Neuronal stem cell (in vitro differentiated cells): ENCODE data around the gene FCRL2.

ENCODE experiments used
- DNase-seq: peaks from one replicate; pipeline ENCODE4 v3.0.0-alpha.2; 2013; ENCODE audit warnings: low spot score
- H2AFZ ChIP-seq: one replicate; pipeline ENCODE4 v1.6.1; 2013; ENCODE audit warnings: mild to moderate bottlenecking, low read length, inconsistent platforms
- H2AK5ac ChIP-seq: 2 replicates; pipeline ENCODE4 v1.6.1; 2013; ENCODE audit warnings: low read depth, mild to moderate bottlenecking, inconsistent platforms, low read length, moderate library complexity, mixed read lengths
- H2BK120ac ChIP-seq: 2 replicates; pipeline ENCODE4 v1.6.1; 2013; ENCODE audit warnings: low read depth, mild to moderate bottlenecking, inconsistent platforms, low read length, moderate library complexity, mixed read lengths
- H2BK12ac ChIP-seq: one replicate; pipeline ENCODE4 v1.6.1; 2013; ENCODE audit warnings: low read length, inconsistent platforms
- H2BK15ac ChIP-seq: 2 replicates; pipeline ENCODE4 v1.6.1; 2013; ENCODE audit warnings: mild to moderate bottlenecking, low read length, inconsistent platforms, mixed read lengths
- H2BK5ac ChIP-seq: one replicate; pipeline ENCODE4 v1.6.1; 2013; ENCODE audit warnings: inconsistent platforms, mild to moderate bottlenecking, low read length, moderate library complexity
- H3K14ac ChIP-seq: one replicate; pipeline ENCODE4 v1.6.1; 2013; ENCODE audit warnings: low read length, inconsistent platforms
- H3K18ac ChIP-seq: 2 replicates; pipeline ENCODE4 v1.6.1; 2013; ENCODE audit warnings: low read length, inconsistent platforms
- H3K23ac ChIP-seq: 2 replicates; pipeline ENCODE4 v1.6.1; 2013; ENCODE audit warnings: low read depth, mild to moderate bottlenecking, mixed read lengths, low read length, inconsistent platforms; ENCODE audit not compliant: poor library complexity
- H3K27ac ChIP-seq: replicated peaks from 3 replicates; pipeline ENCODE4 v1.5.1; 2013; ENCODE audit warnings: low read length, inconsistent platforms
- H3K27me3 ChIP-seq, 3 experiments: 2 replicates each; pipeline ENCODE4 v1.6.1; 2013; ENCODE audit warnings: low read length in 3 of 3, mild to moderate bottlenecking in 2 of 3, inconsistent platforms in 1 of 3, low read depth in 1 of 3, mixed read lengths in 1 of 3, moderate library complexity in 1 of 3; ENCODE audit not compliant: control insufficient read depth in 3 of 3, insufficient read depth in 3 of 3
- H3K36me3 ChIP-seq, 2 donors: replicated peaks in 1 of 2; 2 replicates each; pipeline ENCODE4 v1.6.1; 2013; ENCODE audit warnings: low read length in 2 of 2; ENCODE audit not compliant: control insufficient read depth in 2 of 2, insufficient read depth in 2 of 2
- H3K4ac ChIP-seq: 2 replicates; pipeline ENCODE4 v1.6.1; 2013; ENCODE audit warnings: inconsistent platforms, mild to moderate bottlenecking, low read length, moderate library complexity
- H3K4me1 ChIP-seq, 2 donors: 1 replicate in 1 of 2; 2 replicates in 1 of 2; pipeline ENCODE4 v1.6.1; 2013; ENCODE audit warnings: low read length in 2 of 2, low read depth in 1 of 2; ENCODE audit not compliant: control insufficient read depth in 2 of 2, insufficient read depth in 1 of 2
- H3K4me2 ChIP-seq: one replicate; pipeline ENCODE4 v1.6.1; 2013; ENCODE audit warnings: mild to moderate bottlenecking, low read length, inconsistent platforms; ENCODE audit not compliant: insufficient read depth, poor library complexity, severe bottlenecking
- H3K4me3 ChIP-seq, 2 donors: 2 replicates each; pipeline ENCODE4 v1.5.1; 2013; ENCODE audit warnings: low read length in 2 of 2, mild to moderate bottlenecking in 2 of 2, inconsistent platforms in 1 of 2, moderate library complexity in 1 of 2
- H3K79me1 ChIP-seq: one replicate; pipeline ENCODE4 v1.6.1; 2013; ENCODE audit warnings: low read depth, mild to moderate bottlenecking, inconsistent platforms, low read length, moderate library complexity
- H3K9ac ChIP-seq: one replicate; pipeline ENCODE4 v1.6.1; 2013; ENCODE audit warnings: mild to moderate bottlenecking, low read depth, low read length, inconsistent platforms; ENCODE audit not compliant: poor library complexity
- H3K9me3 ChIP-seq, 2 donors: replicated peaks in 1 of 2; 2 replicates each; pipeline versions ENCODE3 to v1.6.1; 2013; ENCODE audit warnings: low read length in 2 of 2, mild to moderate bottlenecking in 2 of 2, inconsistent platforms in 1 of 2, low read depth in 1 of 2, mixed read lengths in 1 of 2, moderate library complexity in 1 of 2; ENCODE audit not compliant: control insufficient read depth in 2 of 2, insufficient read depth in 1 of 2
- H4K8ac ChIP-seq: one replicate; pipeline ENCODE4 v1.6.1; 2013; ENCODE audit warnings: low read depth, mild to moderate bottlenecking, inconsistent platforms, low read length, moderate library complexity
- H4K91ac ChIP-seq: one replicate; pipeline ENCODE4 v1.6.1; 2013; ENCODE audit warnings: low read length, low read depth, mild to moderate bottlenecking, inconsistent platforms; ENCODE audit not compliant: poor library complexity
- WGBS, 2 donors: extraction: QIAGEN DNeasy Blood & Tissue Kit; methylation state at CpG; one replicate each; pipeline ENCODE4 v1.1.7; 2013; ENCODE audit warnings: missing lambda C conversion rate in 2 of 2, mixed read lengths in 1 of 2; ENCODE audit not compliant: insufficient read length in 2 of 2, insufficient replicate concordance in 1 of 2; ENCODE audit errors: extremely low coverage in 2 of 2; 5-methylcytosine and 5-hydroxymethylcytosine counted together

The FCRL2 gene

DNA sequence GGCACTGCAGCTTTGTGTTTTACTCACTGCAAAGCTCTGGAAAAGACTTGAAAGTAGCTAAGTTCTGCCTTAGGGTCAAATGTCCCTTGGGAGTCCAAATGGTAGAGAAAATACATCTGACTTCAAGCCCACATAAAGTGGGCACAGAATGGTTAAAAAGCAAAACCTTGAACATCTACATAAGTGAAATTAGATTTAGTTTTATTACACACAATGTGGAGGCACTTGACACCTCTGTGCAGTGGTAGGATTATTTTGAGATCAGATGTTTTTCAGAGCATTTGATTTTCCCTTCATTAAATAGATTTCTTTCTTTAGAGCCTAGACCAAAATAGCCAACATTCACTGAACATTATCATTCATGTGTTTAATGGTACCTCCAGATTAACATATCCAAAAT lies 65.1 kb downstream of the FCRL2 start:
- H3K27ac ChIP-seq: no peak overlapping the region
- H3K27me3 ChIP-seq: no peaks in the 10 kb centered on the region
- H3K4me2 ChIP-seq: no peak overlapping the region
- no peak overlapping the region for H3K4me3 ChIP-seq
- H2BK15ac ChIP-seq: no peak overlapping the region
- H3K9ac ChIP-seq: no peak overlapping the region
- no peaks in the 10 kb centered on the region for H3K9me3 ChIP-seq
- H4K91ac ChIP-seq: no peak overlapping the region
- H3K4ac ChIP-seq: no peak overlapping the region
- H2BK12ac ChIP-seq: no peak overlapping the region
- H4K8ac ChIP-seq: no peak overlapping the region
- H3K18ac ChIP-seq: no peak overlapping the region
- H2AK5ac ChIP-seq: no peak overlapping the region
- H3K36me3 ChIP-seq: no peaks in the 10 kb centered on the region
- H3K4me1 ChIP-seq: no peaks in the 10 kb centered on the region
- H3K23ac ChIP-seq: no peak overlapping the region
- no peak for DNase-seq
- H2AFZ ChIP-seq: no peak overlapping the region
- no peak overlapping the region for H3K14ac ChIP-seq
- H2BK120ac ChIP-seq: no peak overlapping the region
- H3K79me1 ChIP-seq: no peaks in the 10 kb centered on the region
- H2BK5ac ChIP-seq: no peak overlapping the region

DNA sequence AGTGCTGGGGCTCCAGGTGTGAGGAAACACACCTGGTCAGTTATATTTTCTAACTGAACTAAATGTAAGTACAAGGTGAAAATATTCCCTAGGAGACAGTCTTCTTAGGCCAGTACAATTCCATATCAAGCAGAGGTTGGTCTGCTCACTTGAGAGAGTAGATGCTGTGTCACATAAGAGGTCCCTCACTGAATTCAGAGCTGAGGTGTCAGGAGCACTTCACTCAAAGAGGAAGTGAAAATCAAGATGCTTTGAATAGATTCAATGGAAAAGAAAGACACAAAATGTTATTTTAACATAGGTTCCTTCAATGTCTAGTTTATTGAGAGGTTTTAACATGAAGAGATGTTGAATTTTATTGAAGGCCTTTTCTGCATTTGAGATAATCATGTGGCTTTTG lies 72.1 kb downstream of the FCRL2 start:
- Histone ChIP-seq H2AK5ac (no peak overlapping the region), H3K4me3 (no peak overlapping the region), H4K8ac (no peak overlapping the region), H3K23ac (no peak overlapping the region), H3K9ac (no peak overlapping the region), H2BK12ac (no peak overlapping the region), H3K14ac (no peak overlapping the region), H3K9me3 (no peaks in the 10 kb centered on the region), H3K18ac (no peak overlapping the region), H3K79me1 (no peaks in the 10 kb centered on the region), H3K4ac (no peak overlapping the region), H3K27ac (no peak overlapping the region), H3K4me1 (no peaks in the 10 kb centered on the region), H2BK120ac (no peak overlapping the region), H2BK5ac (no peak overlapping the region), H3K4me2 (no peak overlapping the region), H3K36me3 (no peaks in the 10 kb centered on the region), H3K27me3 (no peaks in the 10 kb centered on the region), H4K91ac (no peak overlapping the region), H2BK15ac (no peak overlapping the region), H2AFZ (no peak overlapping the region)
- DNase-seq: no peak

DNA sequence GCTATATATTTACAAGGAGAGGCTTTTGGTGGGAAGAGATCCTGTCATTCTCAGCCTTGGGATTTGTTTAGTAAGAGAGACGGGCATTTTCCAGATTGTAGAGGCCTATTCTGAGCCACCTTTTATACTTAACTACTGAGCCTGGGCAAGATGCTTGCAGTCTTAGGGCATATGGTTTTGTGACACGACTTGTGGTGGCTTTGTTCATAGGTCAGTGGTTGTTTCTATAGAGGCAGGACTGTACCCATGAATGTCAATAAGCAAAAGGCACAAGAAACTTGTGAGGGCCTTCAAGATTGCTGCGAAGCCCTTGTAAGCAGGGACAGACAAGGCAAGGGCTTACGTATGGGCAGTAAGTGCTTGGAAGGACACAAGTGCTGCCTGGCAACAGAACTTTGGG lies 73.0 kb downstream of the FCRL2 start:
- Histone ChIP-seq H3K36me3 (no peaks in the 10 kb centered on the region), H2AK5ac (no peak overlapping the region), H3K9ac (no peak overlapping the region), H3K4ac (no peak overlapping the region), H2BK15ac (no peak overlapping the region), H4K91ac (no peak overlapping the region), H3K9me3 (no peaks in the 10 kb centered on the region), H3K23ac (no peak overlapping the region), H3K14ac (no peak overlapping the region), H4K8ac (no peak overlapping the region), H3K4me1 (no peaks in the 10 kb centered on the region), H3K27me3 (no peaks in the 10 kb centered on the region), H3K4me2 (no peak overlapping the region), H3K18ac (no peak overlapping the region), H2AFZ (no peak overlapping the region), H2BK12ac (no peak overlapping the region), H2BK5ac (no peak overlapping the region), H3K4me3 (no peak overlapping the region), H3K79me1 (no peaks in the 10 kb centered on the region), H3K27ac (no peak overlapping the region), H2BK120ac (no peak overlapping the region)
- DNase-seq: no peak
- whole genome bisulfite sequencing, 2 donors: no CpG with 5 or more reads among the region's 4 CpGs

DNA sequence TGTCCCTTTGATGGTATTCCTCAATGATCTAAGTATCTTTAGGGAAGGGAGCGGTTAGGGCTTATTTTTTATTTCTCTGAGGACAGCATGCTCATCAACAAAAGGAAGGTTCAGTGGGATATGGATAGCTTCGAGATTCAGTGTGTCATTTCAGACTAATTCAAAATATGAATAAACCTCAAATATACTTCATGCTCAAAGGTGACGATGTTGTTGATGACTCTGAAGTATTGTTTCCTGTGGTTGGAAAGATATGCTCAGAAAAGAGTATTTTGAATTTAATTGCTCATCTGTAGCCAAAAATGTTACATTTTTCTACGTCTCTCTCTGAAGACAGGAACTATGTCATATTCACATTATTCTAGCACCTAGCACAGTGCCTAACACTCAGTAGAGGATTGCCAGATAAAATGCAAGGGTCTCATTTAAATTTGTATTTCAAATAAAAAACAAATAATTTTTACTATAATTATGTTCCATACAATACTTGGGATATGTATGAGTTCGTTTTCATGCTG lies 74.6 kb downstream of the FCRL2 start:
- no peak overlapping the region for H3K23ac ChIP-seq
- H3K14ac ChIP-seq: no peak overlapping the region
- H2BK15ac ChIP-seq: no peak overlapping the region
- no peaks in the 10 kb centered on the region for H3K27me3 ChIP-seq
- H2AK5ac ChIP-seq: no peak overlapping the region
- no CpG with 5 or more reads among the region's 5 CpGs for WGBS, 2 donors
- H3K9me3 ChIP-seq: no peaks in the 10 kb centered on the region
- H3K4me2 ChIP-seq: no peak overlapping the region
- no peaks in the 10 kb centered on the region for H3K36me3 ChIP-seq
- no peak overlapping the region for H3K4me3 ChIP-seq
- no peaks in the 10 kb centered on the region for H3K79me1 ChIP-seq
- no peak overlapping the region for H2BK120ac ChIP-seq
- H2AFZ ChIP-seq: no peak overlapping the region
- no peak overlapping the region for H4K91ac ChIP-seq
- H2BK5ac ChIP-seq: no peak overlapping the region
- no peak overlapping the region for H4K8ac ChIP-seq
- H3K4me1 ChIP-seq: no peaks in the 10 kb centered on the region
- H3K9ac ChIP-seq: no peak overlapping the region
- no peak for DNase-seq
- H3K27ac ChIP-seq: no peak overlapping the region
- H2BK12ac ChIP-seq: no peak overlapping the region
- H3K4ac ChIP-seq: no peak overlapping the region
- no peak overlapping the region for H3K18ac ChIP-seq
